NCI-H146 (cell line): ENCODE measurements around the gene ZNF678.

Source experiments
- DNase-seq: peaks from one replicate; lab custom pipeline; 2025; lab: John Stamatoyannopoulos, UW

ZNF678 gene

GRCh38 chr1:227723474-227723873 lies 160.1 kb downstream of the ZNF678 start:
- no peak for DNase-seq

- DNase-seq = no peak
Measured at GRCh38 chr1:227725046-227725445, 161.7 kb downstream of the ZNF678 start.

GRCh38 chr1:227726318-227726717 lies 163.0 kb downstream of the ZNF678 start:
- no peak for DNase-seq
